ENCODE results near the gene CFHR4.
"Not testable (repeated sequence)": the region's sequence is repeated elsewhere in the genome, so short reads cannot be mapped to it uniquely, and the experiment has no call there.

The CFHR4 gene

GRCh38 chr1:196887515-196888239 is at the start of gene CFHR4:
Gene CFHR4 (plus strand): TSS chr1:196888052. CDS start chr1:196888151, 99 bp downstream.
- DNase-seq (ENCODE audit: low spot score) = no peak

GRCh38 chr1:196849613-196850492 is 38.0 kb upstream of the CFHR4 start:
- not testable (repeated sequence) for DNase-seq (ENCODE audit: low spot score)

DNA sequence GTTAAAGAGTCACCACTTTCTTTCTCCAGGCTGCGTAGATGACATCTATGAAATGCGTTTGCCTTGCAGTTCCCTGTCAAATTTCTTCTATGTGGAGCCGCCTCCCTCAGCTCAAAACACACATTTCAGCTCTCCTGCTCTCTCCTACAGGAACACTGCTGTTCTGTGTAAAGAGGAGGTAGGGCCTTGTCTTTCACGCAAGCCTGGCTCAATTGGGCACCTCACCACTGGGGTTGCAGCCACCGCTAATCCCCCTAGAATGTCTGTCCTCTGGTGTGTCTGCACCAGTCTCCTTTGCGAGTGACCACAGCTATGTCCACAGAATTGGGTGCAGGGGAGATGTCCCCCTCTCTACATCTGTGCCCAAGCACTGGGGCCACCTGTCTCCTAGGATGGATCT is 31.8 kb upstream of the CFHR4 start:
- DNase-seq (ENCODE audit: low spot score) = no peak

GRCh38 chr1:196857188-196857587 is 30.7 kb upstream of the CFHR4 start:
- no peak for DNase-seq (ENCODE audit: low spot score)

DNA sequence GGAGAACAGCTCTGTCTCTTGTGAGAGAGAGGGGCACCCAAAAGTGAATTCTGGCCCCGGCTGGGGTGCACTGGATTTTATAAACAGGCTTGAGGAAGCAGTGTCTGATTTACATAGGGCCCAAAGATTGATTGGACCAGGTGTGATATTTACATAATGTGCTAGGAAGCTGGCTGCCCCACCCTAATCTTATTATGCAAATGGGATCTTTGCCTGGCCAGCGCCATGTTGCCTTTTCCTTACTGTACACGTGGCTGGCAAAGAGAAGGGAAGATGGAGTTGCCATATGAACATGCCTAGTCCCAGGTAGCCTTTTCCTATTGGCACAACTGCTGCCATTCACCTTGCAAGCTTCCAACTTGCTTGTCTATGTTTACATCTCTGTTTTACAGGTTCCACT is 29.0 kb upstream of the CFHR4 start:
- no peak for DNase-seq (ENCODE audit: low spot score)

GRCh38 chr1:196860323-196860884 is 27.4 kb upstream of the CFHR4 start:
- DNase-seq (ENCODE audit: low spot score) = no peak

GRCh38 chr1:196861429-196861828 is 26.4 kb upstream of the CFHR4 start:
- no peak for DNase-seq (ENCODE audit: low spot score)

- DNase-seq (ENCODE audit: low spot score) = no peak
Measured at GRCh38 chr1:196866974-196867373, 20.9 kb upstream of the CFHR4 start.

GRCh38 chr1:196873385-196873784 is 14.5 kb upstream of the CFHR4 start:
- no peak for DNase-seq (ENCODE audit: low spot score)

- no peak for DNase-seq (ENCODE audit: low spot score)
Measured at GRCh38 chr1:196875935-196876334, 11.9 kb upstream of the CFHR4 start.

DNA sequence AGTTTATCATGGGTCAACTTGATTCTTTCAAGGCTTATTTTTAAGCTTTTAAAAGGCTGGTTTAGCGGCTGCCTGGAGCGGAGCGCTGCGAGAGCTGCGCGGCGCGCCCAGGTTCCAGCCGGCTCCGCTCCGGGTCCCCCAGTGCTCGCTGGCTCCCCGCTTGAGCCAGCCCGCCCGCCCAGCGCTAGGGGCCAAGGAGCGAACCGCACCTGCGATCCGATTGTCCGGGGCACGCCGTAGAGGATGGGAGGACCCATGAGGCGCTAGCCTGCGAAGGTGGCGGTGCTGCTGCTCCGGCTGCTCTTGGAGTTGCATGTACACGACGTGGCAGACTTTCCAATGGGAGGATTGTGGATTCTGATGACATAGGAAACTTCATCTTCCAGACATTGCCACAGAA is 9.9 kb upstream of the CFHR4 start:
- DNase-seq (ENCODE audit: low spot score) = peak; percentile 61

- not testable (repeated sequence) for DNase-seq (ENCODE audit: low spot score)
Measured at GRCh38 chr1:196886560-196886959, 1.3 kb upstream of the CFHR4 start.

DNA sequence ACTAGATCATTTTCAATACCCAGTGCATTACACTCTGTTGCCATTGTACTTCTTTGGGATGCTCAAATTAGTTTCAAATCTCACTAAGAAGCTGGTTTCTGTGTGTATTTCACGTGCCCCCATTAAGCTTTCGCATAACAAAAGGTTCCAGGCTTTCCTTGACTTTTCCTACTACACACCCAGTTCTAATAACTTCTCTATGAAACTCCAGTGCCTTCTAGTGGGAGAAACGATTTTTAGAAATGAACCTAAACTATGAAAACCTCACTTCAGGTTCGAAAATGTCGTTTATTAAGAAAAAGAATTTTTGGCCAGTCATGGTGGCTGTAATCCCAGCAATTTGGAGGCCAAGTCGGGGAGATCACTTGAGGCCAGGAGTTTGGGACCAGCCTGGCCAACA is 2.8 kb downstream of the CFHR4 start:
- no peak for DNase-seq (ENCODE audit: low spot score)

DNA sequence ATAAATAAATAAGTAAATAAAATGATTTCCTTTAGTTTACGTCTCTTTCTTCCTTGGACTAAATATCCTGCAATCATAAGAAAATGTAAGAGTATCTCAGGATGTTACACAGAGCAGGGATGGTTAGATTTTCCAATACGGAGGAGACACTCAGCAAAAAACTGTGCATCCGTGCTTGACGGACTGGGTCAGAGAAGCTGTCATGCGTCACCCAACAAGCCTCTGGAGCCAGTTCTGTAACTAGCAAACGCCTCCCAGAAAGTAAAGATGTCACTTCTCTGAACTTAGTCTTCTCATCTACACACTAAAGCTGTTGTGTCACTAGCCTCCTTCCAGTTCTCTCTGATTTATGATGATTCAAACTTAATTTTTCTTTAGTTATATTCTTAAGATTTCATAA is 3.4 kb downstream of the CFHR4 start:
- DNase-seq (ENCODE audit: low spot score) = no peak

- no peak for DNase-seq (ENCODE audit: low spot score)
Measured at GRCh38 chr1:196896355-196896754, 8.5 kb downstream of the CFHR4 start.

DNA sequence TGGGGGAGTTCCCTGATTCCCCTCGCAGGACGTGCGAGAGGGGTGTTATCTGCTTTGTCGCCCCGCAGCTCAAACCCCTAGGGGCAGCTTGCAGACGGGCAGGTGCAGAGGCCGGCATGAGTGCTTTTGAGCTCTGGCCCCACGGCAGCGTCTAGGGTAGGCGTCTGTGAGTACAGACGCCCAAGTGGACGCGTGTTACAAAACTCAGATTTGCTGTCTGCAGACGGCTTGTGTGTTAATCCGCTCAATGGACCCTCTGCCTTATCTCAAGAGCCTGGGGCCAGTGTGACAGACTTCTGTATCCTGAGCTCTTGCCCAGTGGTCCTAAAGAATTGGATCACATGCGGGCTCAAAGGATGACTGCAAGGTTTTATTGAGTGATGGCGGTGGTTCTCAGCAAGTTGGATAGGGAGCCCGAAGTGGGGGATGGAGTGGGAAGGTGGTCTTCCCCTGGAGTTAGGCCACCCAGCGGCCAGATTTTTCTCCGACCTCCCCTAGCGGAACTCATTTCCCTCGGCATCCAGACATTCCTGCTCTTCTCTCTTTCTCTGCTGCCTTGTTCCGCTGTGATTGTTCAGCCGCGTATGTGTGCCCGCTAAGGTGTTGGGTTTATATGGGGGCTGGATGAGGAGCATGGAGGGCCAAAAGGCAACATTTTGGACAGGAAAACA is 9.4 kb downstream of the CFHR4 start:
- no peak for DNase-seq (ENCODE audit: low spot score)

DNA sequence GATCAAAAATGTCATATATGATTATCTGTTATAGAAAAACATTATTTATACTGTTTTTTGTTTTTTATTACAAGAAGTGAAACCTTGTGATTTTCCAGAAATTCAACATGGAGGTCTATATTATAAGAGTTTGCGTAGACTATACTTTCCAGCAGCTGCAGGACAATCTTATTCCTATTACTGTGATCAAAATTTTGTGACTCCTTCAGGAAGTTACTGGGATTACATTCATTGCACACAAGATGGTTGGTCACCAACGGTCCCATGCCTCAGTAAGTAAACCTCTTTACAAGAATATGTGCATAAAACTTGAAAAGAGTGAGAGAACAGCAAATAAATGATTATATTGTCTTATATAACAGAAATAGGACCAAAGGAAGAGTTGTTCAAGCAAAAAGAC is 14.5 kb downstream of the CFHR4 start:
- DNase-seq (ENCODE audit: low spot score) = no peak

DNA sequence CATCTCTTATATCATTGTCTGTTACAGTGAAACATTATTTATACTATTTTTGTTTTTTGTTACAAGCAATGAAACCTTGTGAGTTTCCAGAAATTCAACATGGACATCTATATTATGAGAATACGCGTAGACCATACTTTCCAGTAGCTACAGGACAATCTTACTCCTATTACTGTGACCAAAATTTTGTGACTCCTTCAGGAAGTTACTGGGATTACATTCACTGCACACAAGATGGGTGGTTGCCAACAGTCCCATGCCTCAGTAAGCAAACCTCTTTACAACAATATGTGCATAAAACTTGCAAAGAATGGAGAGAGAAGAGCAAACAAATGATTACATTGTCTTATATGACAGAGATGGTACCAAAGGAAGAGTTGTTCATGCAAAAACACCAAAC is 22.4 kb downstream of the CFHR4 start:
- no peak for DNase-seq (ENCODE audit: low spot score)

DNA sequence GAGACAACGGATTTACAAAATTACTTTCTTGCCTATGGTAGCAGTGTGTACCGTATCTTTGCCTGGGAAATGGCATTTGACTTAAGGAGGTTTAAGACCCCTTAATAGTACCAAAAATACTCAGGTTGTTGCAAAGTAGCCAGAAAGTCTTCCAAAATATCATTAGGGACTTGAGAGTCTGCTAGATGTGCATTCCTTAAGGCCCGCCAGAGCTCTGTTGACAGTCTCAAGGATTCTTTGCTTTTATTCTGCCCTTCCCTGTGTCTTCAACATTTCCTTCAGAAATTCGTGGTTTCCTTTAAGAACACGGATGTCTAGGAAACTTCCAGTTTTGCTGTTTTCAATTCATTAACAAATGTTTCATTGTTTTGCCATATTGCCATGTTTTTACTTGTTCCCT is 24.4 kb downstream of the CFHR4 start:
- not testable (repeated sequence) for DNase-seq (ENCODE audit: low spot score)

DNA sequence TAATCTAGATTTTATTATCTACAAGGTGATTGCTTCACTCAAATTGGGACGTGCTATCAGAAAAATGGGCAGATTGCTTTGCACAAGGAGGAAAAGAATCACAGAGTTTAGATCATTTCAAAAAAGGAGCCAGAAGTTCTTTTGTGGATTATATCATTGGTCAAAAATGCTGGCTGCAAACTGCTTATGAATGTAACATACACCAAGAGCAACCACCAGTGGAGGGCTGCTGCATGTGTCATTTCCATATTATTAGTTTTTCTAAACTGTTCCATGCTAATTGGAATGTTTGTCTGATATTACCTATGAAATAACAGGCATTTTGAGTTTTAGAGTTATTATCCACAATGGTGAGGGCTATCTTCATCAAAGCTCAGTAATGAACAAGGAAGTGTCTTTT is 39.0 kb downstream of the CFHR4 start:
- not testable (repeated sequence) for DNase-seq (ENCODE audit: low spot score)

GRCh38 chr1:196932853-196933252 is 45.0 kb downstream of the CFHR4 start:
- not testable (repeated sequence) for DNase-seq (ENCODE audit: low spot score)

- DNase-seq (ENCODE audit: low spot score) = no peak
Measured at GRCh38 chr1:196933531-196934189, 45.8 kb downstream of the CFHR4 start.
